K562 treated with DMSO at 1 percent for 24 hours (cell line): ENCODE measurements around the gene LRRC25. TPM values are rescaled to one million over a fixed set of nuclear protein-coding genes. Genes with fewer than 3 reads are reported as not detected.

Experiments used
- total RNA-seq: library from RNA; unstranded; fragments of 300-600 nt; gene quantifications from 2 replicates; pipeline ENCODE4 v1.2.3, GENCODE V29; 2022; ENCODE audit warnings: low read depth; ENCODE audit not compliant: insufficient read depth

The LRRC25 gene
- total RNA-seq, result 3.5 and 3.8 TPM in 2 replicates

GRCh38 chr19:18397242-18398202 is at the start of gene LRRC25:
Gene LRRC25 (minus strand): TSS chr19:18397622. CDS start chr19:18396963, 659 bp downstream.

GRCh38 chr19:18437491-18438330 is 40.3 kb upstream of the LRRC25 start, which contains the start of gene ISYNA1:
Gene ISYNA1 (minus strand): TSS chr19:18438133. CDS start chr19:18437979, 154 bp downstream.

GRCh38 chr19:18419195-18419698 is 21.8 kb upstream of the LRRC25 start, which contains the start of gene SSBP4:
Gene SSBP4 (plus strand): TSS chr19:18419398. CDS start chr19:18419649, 251 bp downstream.

GRCh38 chr19:18385675-18386542 is 11.5 kb downstream of the LRRC25 start, which contains the start of gene GDF15:
Gene GDF15 (plus strand): TSS chr19:18386158. CDS start chr19:18386190, 32 bp downstream.

Other genes starting within 250 kb of the LRRC25 start
- gene PIK3R2, start 244.5 kb downstream of the LRRC25 start, total RNA-seq, result 31.7 and 38.7 TPM in 2 replicates
- gene IFI30, start 223.8 kb downstream of the LRRC25 start, total RNA-seq, result 152 and 155 TPM in 2 replicates
- gene MPV17L2, start 204.4 kb downstream of the LRRC25 start, total RNA-seq, result 71.2 and 74.1 TPM in 2 replicates
- gene RAB3A, start 193.6 kb downstream of the LRRC25 start, total RNA-seq, result 4.0 and 5.6 TPM in 2 replicates
- gene PDE4C, start 171.2 kb downstream of the LRRC25 start, total RNA-seq, result not detected in 2 replicates
- gene IQCN, start 123.2 kb downstream of the LRRC25 start, total RNA-seq, result 1.8 TPM in 2 replicates
- 283 and 368 TPM in 2 replicates for gene JUND, start 116.0 kb downstream of the LRRC25 start, total RNA-seq
- 278 and 306 TPM in 2 replicates for gene LSM4, start 74.5 kb downstream of the LRRC25 start, total RNA-seq
- 33.9 and 35.7 TPM in 2 replicates for gene PGPEP1, start 57.0 kb downstream of the LRRC25 start, total RNA-seq
- gene GDF15, start 11.5 kb downstream of the LRRC25 start, total RNA-seq, result 470 and 575 TPM in 2 replicates
- gene SSBP4, start 21.8 kb upstream of the LRRC25 start, total RNA-seq, result 124 and 152 TPM in 2 replicates
- 333 and 398 TPM in 2 replicates for gene ISYNA1, start 40.5 kb upstream of the LRRC25 start, total RNA-seq
- gene ELL, start 124.4 kb upstream of the LRRC25 start, total RNA-seq, result 17.6 and 19.8 TPM in 2 replicates
- gene FKBP8, start 146.0 kb upstream of the LRRC25 start, total RNA-seq, result 364 and 404 TPM in 2 replicates
- gene KXD1, start 160.2 kb upstream of the LRRC25 start, total RNA-seq, result 149 and 164 TPM in 2 replicates
- gene UBA52, start 174.2 kb upstream of the LRRC25 start, total RNA-seq, result 2,583 and 2,749 TPM in 2 replicates
- 142 and 151 TPM in 2 replicates for gene REX1BD, start 191.2 kb upstream of the LRRC25 start, total RNA-seq
- gene CRLF1, start 209.2 kb upstream of the LRRC25 start, total RNA-seq, result 2.5 and 2.8 TPM in 2 replicates
- gene TMEM59L, start 215.2 kb upstream of the LRRC25 start, total RNA-seq, result 0.45 TPM in 1 of 2 replicates, not detected in the other
- 14.6 and 14.8 TPM in 2 replicates for gene KLHL26, start 239.4 kb upstream of the LRRC25 start, total RNA-seq